ENCODE results near the gene PTPRN2.

GRCh38 chr7:157693071-157693520 lies 894.5 kb downstream of the PTPRN2 start:
- TF ChIP-seq GATA3 (IDR thresholded peaks at IDR 0.05; ENCODE audit: low read depth, low read length): no peak
- TF ChIP-seq GATA2 (IDR thresholded peaks at IDR 0.05; ENCODE audit: low read depth, low read length): no peak

Data from SH-SY5Y (cell line).